WERI-Rb-1 (cell line): ENCODE measurements around the gene RBL1.
"Not testable (repeated sequence)": the region's sequence is repeated elsewhere in the genome, so short reads cannot be mapped to it uniquely, and the experiment has no call there.

ENCODE experiments used
- DNase-seq: peaks from one replicate; pipeline ENCODE4 v3.0.0-alpha.2; 2020
- H3K27ac ChIP-seq: fragments of 250-450 bp; sonication (Bioruptor Pico); 2 replicates; pipeline ENCODE4 v1.5.1; 2020; ENCODE audit warnings: mild to moderate bottlenecking, moderate library complexity
- H3K27me3 ChIP-seq: fragments of 250-450 bp; sonication (Bioruptor Pico); 2 replicates; pipeline ENCODE4 v1.5.1; 2021; ENCODE audit warnings: mild to moderate bottlenecking, low read depth, moderate library complexity; ENCODE audit not compliant: insufficient read depth, severe bottlenecking
- H3K36me3 ChIP-seq: fragments of 250-450 bp; sonication (Bioruptor Pico); 2 replicates; pipeline ENCODE4 v1.5.1; 2020; ENCODE audit warnings: mild to moderate bottlenecking, moderate library complexity
- H3K4me3 ChIP-seq: 2 replicates; pipeline ENCODE4 v1.5.1; 2011; ENCODE audit warnings: low read depth, mild to moderate bottlenecking, control low read depth, low read length
- H3K9me3 ChIP-seq: fragments of 250-450 bp; sonication (Bioruptor Pico); 2 replicates; pipeline ENCODE4 v1.5.1; 2021; ENCODE audit warnings: mild to moderate bottlenecking, moderate library complexity; ENCODE audit not compliant: severe bottlenecking
- CTCF ChIP-seq: IDR thresholded peaks from 2 replicates; pipeline ENCODE4 v1.5.1; 2011; ENCODE audit warnings: low read depth, mild to moderate bottlenecking, control low read depth, inconsistent platforms, low read length

The RBL1 gene

GRCh38 chr20:37042986-37043972 lies 52.5 kb downstream of the RBL1 start:
- Histone ChIP-seq H3K36me3 (peaks cover 92% of the 10 kb centered on the region), H3K27ac (no peak overlapping the region), H3K9me3 (no peaks in the 10 kb centered on the region), H3K27me3 (no peaks in the 10 kb centered on the region), H3K4me3 (no peak overlapping the region)
- no peak for TF ChIP-seq CTCF
- DNase-seq = no peak

- not testable (repeated sequence) for H3K27me3 ChIP-seq, DNase-seq, H3K27ac ChIP-seq, H3K4me3 ChIP-seq, H3K9me3 ChIP-seq
- H3K36me3 ChIP-seq = peaks cover 72% of the 10 kb centered on the region
Measured at GRCh38 chr20:37039366-37039765, 56.4 kb downstream of the RBL1 start.

- Histone ChIP-seq H3K4me3 (no peak overlapping the region), H3K36me3 (peaks cover 78% of the 10 kb centered on the region), H3K9me3 (no peaks in the 10 kb centered on the region), H3K27ac (no peak overlapping the region), H3K27me3 (no peaks in the 10 kb centered on the region)
- no peak for DNase-seq
- TF ChIP-seq CTCF = no peak
Measured at GRCh38 chr20:37032077-37032476, 63.7 kb downstream of the RBL1 start.

GRCh38 chr20:37020636-37021035 lies 75.2 kb downstream of the RBL1 start:
- Histone ChIP-seq H3K27me3 (no peaks in the 10 kb centered on the region), H3K9me3 (no peaks in the 10 kb centered on the region), H3K27ac (no peak overlapping the region), H3K36me3 (peaks cover 60% of the 10 kb centered on the region), H3K4me3 (no peak overlapping the region)
- no peak for DNase-seq
- no peak for TF ChIP-seq CTCF

GRCh38 chr20:37012631-37013030 lies 83.2 kb downstream of the RBL1 start:
- not testable (repeated sequence) for H3K27ac ChIP-seq, H3K9me3 ChIP-seq, H3K4me3 ChIP-seq, DNase-seq, H3K27me3 ChIP-seq
- H3K36me3 ChIP-seq = peaks cover 39% of the 10 kb centered on the region

- peaks cover 41% of the 10 kb centered on the region for H3K36me3 ChIP-seq
- H3K27me3 ChIP-seq, H3K9me3 ChIP-seq, H3K27ac ChIP-seq, DNase-seq, H3K4me3 ChIP-seq: not testable (repeated sequence)
Measured at GRCh38 chr20:37011858-37012257, 83.9 kb downstream of the RBL1 start.

- no peak overlapping the region for H3K27ac ChIP-seq
- no peak for DNase-seq
- H3K36me3 ChIP-seq = peaks cover 40% of the 10 kb centered on the region
- H3K4me3 ChIP-seq = no peak overlapping the region
- no peaks in the 10 kb centered on the region for H3K9me3 ChIP-seq
- no peaks in the 10 kb centered on the region for H3K27me3 ChIP-seq
- no peak for TF ChIP-seq CTCF
Measured at GRCh38 chr20:37011147-37011546, 84.7 kb downstream of the RBL1 start.
